Measurements from ENCODE around the gene RMI2. TPM values are rescaled to one million over a fixed set of nuclear protein-coding genes. Genes with fewer than 3 reads are reported as not detected.
"Not testable (repeated sequence)": the region's sequence is repeated elsewhere in the genome, so short reads cannot be mapped to it uniquely, and the experiment has no call there.

Gene RMI2
- total RNA-seq, 1 experiment from 2014 or later = 33.7 TPM

GRCh38 chr16:11353158-11353557, 7.9 kb downstream of the RMI2 start:
- no peak for DNase-seq (ENCODE audit: low spot score)

- no peak for DNase-seq (ENCODE audit: low spot score)
These were observed 9.1 kb downstream of the RMI2 start for GRCh38 chr16:11354407-11354732.

GRCh38 chr16:11354733-11355574, 9.7 kb downstream of the RMI2 start:
- DNase-seq (ENCODE audit: low spot score) = no peak

- DNase-seq (ENCODE audit: low spot score) = no peak
These were observed 10.6 kb downstream of the RMI2 start for GRCh38 chr16:11355862-11356261.

GRCh38 chr16:11356573-11357331, 11.5 kb downstream of the RMI2 start:
- peak; percentile 74 for DNase-seq (ENCODE audit: low spot score)

GRCh38 chr16:11358531-11358930, 13.3 kb downstream of the RMI2 start:
- no peak for DNase-seq (ENCODE audit: low spot score)

GRCh38 chr16:11359370-11359769, 14.1 kb downstream of the RMI2 start:
- DNase-seq (ENCODE audit: low spot score) = peak; percentile 91

GRCh38 chr16:11360641-11361373, 15.5 kb downstream of the RMI2 start:
- DNase-seq (ENCODE audit: low spot score) = no peak

GRCh38 chr16:11361701-11362451, 16.6 kb downstream of the RMI2 start:
- peak; percentile 68 for DNase-seq (ENCODE audit: low spot score)

GRCh38 chr16:11363927-11364258, 18.6 kb downstream of the RMI2 start:
- DNase-seq (ENCODE audit: low spot score) = no peak

- no peak for DNase-seq (ENCODE audit: low spot score)
These were observed 22.2 kb downstream of the RMI2 start for GRCh38 chr16:11367483-11367906.

GRCh38 chr16:11370084-11370931, 25.0 kb downstream of the RMI2 start:
- no peak for DNase-seq (ENCODE audit: low spot score)

- not testable (repeated sequence) for DNase-seq (ENCODE audit: low spot score)
These were observed 25.6 kb downstream of the RMI2 start for GRCh38 chr16:11370932-11371279.

GRCh38 chr16:11372073-11372828, 27.0 kb downstream of the RMI2 start:
- DNase-seq (ENCODE audit: low spot score) = no peak

- DNase-seq (ENCODE audit: low spot score) = no peak
These were observed 27.6 kb downstream of the RMI2 start for GRCh38 chr16:11372829-11373306.

- DNase-seq (ENCODE audit: low spot score) = no peak
These were observed 29.0 kb downstream of the RMI2 start for GRCh38 chr16:11374255-11374654.

- DNase-seq (ENCODE audit: low spot score) = no peak
These were observed 31.9 kb downstream of the RMI2 start for GRCh38 chr16:11377154-11377553.

- not testable (repeated sequence) for DNase-seq (ENCODE audit: low spot score)
These were observed 33.7 kb downstream of the RMI2 start for GRCh38 chr16:11378951-11379350.

- peak; percentile 81 for DNase-seq (ENCODE audit: low spot score)
These were observed 34.2 kb downstream of the RMI2 start for GRCh38 chr16:11379420-11379819.

- DNase-seq (ENCODE audit: low spot score) = no peak
These were observed 35.6 kb downstream of the RMI2 start for GRCh38 chr16:11380836-11381235.
